ENCODE results near the gene KIF17. TPM values are rescaled to one million over a fixed set of nuclear protein-coding genes. Genes with fewer than 3 reads are reported as not detected.

The KIF17 gene
- total and polyA plus RNA-seq, 2 of the 8 experiments (the other 6 are each of a cell fraction or from before 2014, with no cell fraction given): 6.9 to 10.4 TPM

DNA sequence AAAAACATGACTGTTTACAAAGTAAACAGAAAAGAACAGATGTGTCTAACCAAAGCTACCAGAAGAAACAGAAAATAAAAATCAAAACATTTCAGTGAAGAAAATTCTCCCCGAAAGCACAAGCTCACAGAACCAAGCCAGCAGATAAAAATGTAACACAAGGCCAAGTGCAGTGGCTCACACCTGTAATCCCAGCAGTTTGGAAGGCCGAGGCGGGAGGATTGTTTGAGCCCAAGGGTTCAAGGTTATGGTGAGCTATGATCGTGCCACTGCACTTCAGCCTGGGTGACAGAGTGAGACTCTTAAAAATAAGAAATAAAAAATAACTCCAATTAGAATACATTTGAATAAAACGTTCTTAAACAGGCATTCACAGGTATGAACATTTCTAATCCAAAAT, 37.5 kb downstream of the KIF17 start:
- CTCF ChIA-PET (ENCODE audit: partially characterized antibody): no interaction called here
- Histone ChIP-seq H3K27me3 (replicated peaks in 1 of 4; ENCODE audit: control insufficient read depth in 3 of 4, extremely low read depth in 1 of 4, insufficient read depth in 3 of 4, low read length in 3 of 4) (no peaks in the 10 kb centered on the region; a peak in 1 of 7 replicates), H2BK120ac (replicated peaks; ENCODE audit: low read depth, low read length) (no peak overlapping the region), H4K20me1 (replicated peaks in 1 of 2; ENCODE audit: control insufficient read depth in 1 of 2, insufficient read depth in 2 of 2, low read length in 2 of 2) (peaks cover 0 to 2% of the 10 kb centered on the region in 2 experiments), H3K4me3 (ENCODE audit: extremely low read depth in 1 of 4, insufficient read depth in 2 of 4, low read depth in 3 of 4, low read length in 4 of 4) (no peak overlapping the region), H2BK12ac (ENCODE audit: low read depth, low read length) (no peak overlapping the region), H3K36me3 (ENCODE audit: control insufficient read depth in 2 of 4, insufficient read depth in 4 of 4, low read length in 3 of 4) (peaks cover 0 to 7% (median 0%) of the 10 kb centered on the region in 4 experiments; a peak in 1 of 8 replicates), H3K4ac (replicated peaks; ENCODE audit: insufficient read length, low read depth, low read length) (no peak overlapping the region), H3K9ac (replicated peaks in 1 of 4; ENCODE audit: extremely low read depth in 1 of 4, low read depth in 3 of 4, low read length in 3 of 4) (no peak overlapping the region), H3K56ac (replicated peaks; ENCODE audit: insufficient read length, low read depth, low read length) (no peak overlapping the region), H3K79me1 (ENCODE audit: low read depth, low read length) (no peaks in the 10 kb centered on the region), H2BK20ac (ENCODE audit: low read length) (no peak overlapping the region), H2AFZ (ENCODE audit: low read length) (no peak overlapping the region), H4K8ac (ENCODE audit: extremely low read depth, insufficient read depth, low read length) (no peak overlapping the region), H4K91ac (replicated peaks; ENCODE audit: insufficient read length, low read length) (no peak overlapping the region), H2AK5ac (ENCODE audit: low read depth, low read length) (no peak overlapping the region), H4K5ac (ENCODE audit: insufficient read length, low read depth, low read length) (no peak overlapping the region), H3K27ac (ENCODE audit: low read depth, low read length) (no peak overlapping the region), H3K18ac (ENCODE audit: extremely low read depth, low read length) (no peak overlapping the region), H3K23ac (ENCODE audit: insufficient read length) (no peak overlapping the region), H2BK5ac (ENCODE audit: low read depth, low read length) (no peak overlapping the region), H3K14ac (ENCODE audit: insufficient read length) (no peak overlapping the region), H3K4me2 (ENCODE audit: insufficient read depth in 1 of 2, low read depth in 2 of 2, low read length in 2 of 2) (no peak overlapping the region), H3K9me3 (ENCODE audit: insufficient read depth in 2 of 2, low read depth in 1 of 2, low read length in 1 of 2) (no peaks in the 10 kb centered on the region), H3K23me2 (ENCODE audit: low read depth, low read length) (no peaks in the 10 kb centered on the region), H3K79me2 (ENCODE audit: control insufficient read depth in 1 of 2, insufficient read depth in 2 of 2, low read length in 2 of 2) (no peaks in the 10 kb centered on the region), H2BK15ac (ENCODE audit: low read length) (no peak overlapping the region), H3K4me1 (replicated peaks in 1 of 4; ENCODE audit: control insufficient read depth in 3 of 4, insufficient read depth in 4 of 4, low read length in 3 of 4) (no peaks in the 10 kb centered on the region; a peak in 1 of 7 replicates)
- POLR2A ChIA-PET (ENCODE audit: partially characterized antibody): interaction anchor here (1.6 kb wide), 1 partner anchor 14 kb away, joined by 3 read pairs; no protein-coding TSS in a partner anchor
- WGBS, 2 experiments (ENCODE audit: extremely low coverage in 1 of 2, insufficient coverage in 1 of 2, insufficient read length in 1 of 2, insufficient replicate concordance in 2 of 2, low coverage in 1 of 2, low lambda C conversion rate in 2 of 2, missing lambda C conversion rate in 1 of 2): 87% methylated on average over 5 of the region's 5 CpGs; no CpG with 5 or more reads in 1 of the 2 experiments
- DNase-seq (ENCODE audit: low read depth in 1 of 2, low spot score in 2 of 2) (no peak), FAIRE-seq (no peak)
- TF ChIP-seq CEBPB (IDR thresholded peaks at IDR 0.05; ENCODE audit: low read depth, low read length) (no peak), CREB1 (IDR thresholded peaks at IDR 0.05) (no peak), HDAC6 (IDR thresholded peaks at IDR 0.05; ENCODE audit: low read depth, low read length) (no peak), SRF (IDR thresholded peaks at IDR 0.05; ENCODE audit: low read depth, low read length) (no peak), CHD1 (IDR thresholded peaks at IDR 0.05; ENCODE audit: low read depth, low read length) (no peak), SP2 (IDR thresholded peaks at IDR 0.05; ENCODE audit: low read length) (no peak), FOSL1 (IDR thresholded peaks at IDR 0.05; ENCODE audit: insufficient read depth, low read depth, low read length) (no peak), RXRA (IDR thresholded peaks at IDR 0.05; ENCODE audit: insufficient read depth, low read depth, low read length) (no peak), BCL11A (IDR thresholded peaks at IDR 0.05; ENCODE audit: low read depth in 2 of 2, low read length in 2 of 2) (no peak), HDAC2 (IDR thresholded peaks at IDR 0.05; ENCODE audit: borderline replicate concordance in 1 of 2, low read depth in 2 of 2, low read length in 2 of 2) (no peak), JUND (IDR thresholded peaks at IDR 0.05; ENCODE audit: low read length) (no peak), GTF2F1 (IDR thresholded peaks at IDR 0.05; ENCODE audit: borderline replicate concordance, low read depth, low read length) (no peak), YY1 (IDR thresholded peaks at IDR 0.05; ENCODE audit: low read depth, low read length) (no peak), EZH2 (IDR thresholded peaks at IDR 0.05; ENCODE audit: low read depth, low read length, severe bottlenecking) (no peak), EP300 (IDR thresholded peaks at IDR 0.05; ENCODE audit: borderline replicate concordance in 1 of 2, low read depth in 2 of 2, low read length in 2 of 2) (no peak)
